ENCODE results near the gene GRM2. TPM values are rescaled to one million over a fixed set of nuclear protein-coding genes. Genes with fewer than 3 reads are reported as not detected.
A peak's percentile ranks its signal among the peaks of the same experiment; 100 is the strongest.

The GRM2 gene
- total RNA-seq, 1 experiment from 2014 or later: 0.13 TPM

GRCh38 chr3:51718547-51719409 is 11.9 kb downstream of the GRM2 start:
- no peak overlapping the region for H3K4me2 ChIP-seq
- no peaks in the 10 kb centered on the region for H3K36me3 ChIP-seq (ENCODE audit: low read depth)
- no peaks in the 10 kb centered on the region for H4K20me1 ChIP-seq (ENCODE audit: insufficient read depth)
- no peak overlapping the region for H2AFZ ChIP-seq
- no peaks in the 10 kb centered on the region for H3K4me1 ChIP-seq (replicated peaks; ENCODE audit: insufficient read depth)
- ChIA-PET CTCF (interaction anchor here (0.6 to 0.7 kb wide), 2 partner anchors 30 to 319 kb away, joined by 3 to 7 read pairs; no protein-coding TSS in a partner anchor), POLR2A (ENCODE audit: unreplicated experiment) (interaction anchor here (0.5 kb wide), 1 partner anchor 81 kb away, joined by 3 read pairs; no protein-coding TSS in a partner anchor)
- H3K27ac ChIP-seq: no peak overlapping the region
- TF ChIP-seq EZH2 (IDR thresholded peaks at IDR 0.05; ENCODE audit: low read depth): no peak
- TF ChIP-seq CTCF (conservative IDR thresholded peaks at IDR 0.05): peak; percentile 60; the same call in 1 of the 2 replicates
- H3K9me2 ChIP-seq (ENCODE audit: insufficient read depth): no peaks in the 10 kb centered on the region
- intact Hi-C loops (cut with micrococcal nuclease; ENCODE audit: unreplicated experiment): loop anchor here (5.0 kb wide), 1 partner anchor 84 kb away; no protein-coding TSS in a partner anchor
- no peaks in the 10 kb centered on the region for H3K9me3 ChIP-seq (ENCODE audit: insufficient read depth, low read depth)
- H3K4me3 ChIP-seq: no peak overlapping the region
- DNase-seq: peak; percentile 43 to 67
- H3K79me2 ChIP-seq (ENCODE audit: low read depth): no peaks in the 10 kb centered on the region
- no TSS peak for BruUV-seq (replicated peaks)
- no peaks in the 10 kb centered on the region for H3F3A ChIP-seq (ENCODE audit: insufficient read depth, low read depth)
- no peaks in the 10 kb centered on the region for H3K27me3 ChIP-seq (ENCODE audit: insufficient read depth, low read depth)

- Histone ChIP-seq H3K9me2 (ENCODE audit: insufficient read depth) (no peaks in the 10 kb centered on the region), H3K4me1 (replicated peaks; ENCODE audit: insufficient read depth) (no peaks in the 10 kb centered on the region), H3K79me2 (ENCODE audit: low read depth) (no peaks in the 10 kb centered on the region), H3K36me3 (ENCODE audit: low read depth) (no peaks in the 10 kb centered on the region), H3F3A (ENCODE audit: insufficient read depth, low read depth) (no peaks in the 10 kb centered on the region), H3K9me3 (ENCODE audit: insufficient read depth, low read depth) (no peaks in the 10 kb centered on the region), H3K4me3 (no peak overlapping the region), H2AFZ (no peak overlapping the region), H3K27me3 (ENCODE audit: insufficient read depth, low read depth) (no peaks in the 10 kb centered on the region), H3K27ac (no peak overlapping the region), H4K20me1 (ENCODE audit: insufficient read depth) (no peaks in the 10 kb centered on the region), H3K4me2 (no peak overlapping the region)
- CTCF ChIA-PET: no interaction called here
- POLR2A ChIA-PET (ENCODE audit: unreplicated experiment): interaction anchor here (0.5 kb wide), 1 partner anchor 80 kb away, joined by 3 read pairs; no protein-coding TSS in a partner anchor
- DNase-seq: no peak
- no TSS peak for BruUV-seq (replicated peaks)
- TF ChIP-seq CTCF (conservative IDR thresholded peaks at IDR 0.05) (0 out of 2 replicates have a peak, but pooled peaks have one; percentile 8), EZH2 (IDR thresholded peaks at IDR 0.05; ENCODE audit: low read depth) (no peak)
- intact Hi-C loops (cut with micrococcal nuclease; ENCODE audit: unreplicated experiment): loop anchor here (5.0 kb wide), 1 partner anchor 83 kb away; no protein-coding TSS in a partner anchor
Measured at GRCh38 chr3:51719410-51720025, 12.7 kb downstream of the GRM2 start.

GRCh38 chr3:51720292-51721061 is 13.6 kb downstream of the GRM2 start:
- no peak for TF ChIP-seq CTCF (conservative IDR thresholded peaks at IDR 0.05)
- TF ChIP-seq EZH2 (IDR thresholded peaks at IDR 0.05; ENCODE audit: low read depth): no peak
- H3K27me3 ChIP-seq (ENCODE audit: insufficient read depth, low read depth): no peaks in the 10 kb centered on the region
- BruUV-seq (replicated peaks): no TSS peak
- DNase-seq: no peak
- H3K9me2 ChIP-seq (ENCODE audit: insufficient read depth): no peaks in the 10 kb centered on the region
- ChIA-PET POLR2A (ENCODE audit: unreplicated experiment) (no interaction called here), CTCF (interaction anchor here (0.5 kb wide), 1 partner anchor 970 kb away, joined by 3 read pairs; no protein-coding TSS in a partner anchor)
- H4K20me1 ChIP-seq (ENCODE audit: insufficient read depth): no peaks in the 10 kb centered on the region
- no peaks in the 10 kb centered on the region for H3K9me3 ChIP-seq (ENCODE audit: insufficient read depth, low read depth)
- no peaks in the 10 kb centered on the region for H3K36me3 ChIP-seq (ENCODE audit: low read depth)
- no peak overlapping the region for H3K27ac ChIP-seq
- no peak overlapping the region for H3K4me2 ChIP-seq
- H3K79me2 ChIP-seq (ENCODE audit: low read depth): no peaks in the 10 kb centered on the region
- H2AFZ ChIP-seq: no peak overlapping the region
- H3K4me1 ChIP-seq (replicated peaks; ENCODE audit: insufficient read depth): no peaks in the 10 kb centered on the region
- no peaks in the 10 kb centered on the region for H3F3A ChIP-seq (ENCODE audit: insufficient read depth, low read depth)
- intact Hi-C loops (cut with micrococcal nuclease; ENCODE audit: unreplicated experiment): no loop called here
- H3K4me3 ChIP-seq: no peak overlapping the region

Measured in PC-9 (cell line).